ENCODE measurements around the gene PAK4.
"Not testable (repeated sequence)": the region's sequence is repeated elsewhere in the genome, so short reads cannot be mapped to it uniquely, and the experiment has no call there.

PAK4 gene

GRCh38 chr19:39125554-39126311 lies at the start of gene PAK4:
PAK4 (plus strand) TSS chr19:39125786; CDS start chr19:39169554, 43,768 bp downstream.
- DNase-seq (ENCODE audit: low read depth) = peak; percentile 96

- DNase-seq (ENCODE audit: low read depth) = no peak
Measured at GRCh38 chr19:39077323-39077722, 48.3 kb upstream of the PAK4 start.

GRCh38 chr19:39078436-39079200 lies 47.0 kb upstream of the PAK4 start:
- DNase-seq (ENCODE audit: low read depth) = peak; percentile 96

GRCh38 chr19:39080431-39080830 lies 45.2 kb upstream of the PAK4 start:
- DNase-seq (ENCODE audit: low read depth) = no peak

- no peak for DNase-seq (ENCODE audit: low read depth)
Measured at GRCh38 chr19:39082167-39082566, 43.4 kb upstream of the PAK4 start.

- no peak for DNase-seq (ENCODE audit: low read depth)
Measured at GRCh38 chr19:39082745-39083598, 42.6 kb upstream of the PAK4 start.

DNA sequence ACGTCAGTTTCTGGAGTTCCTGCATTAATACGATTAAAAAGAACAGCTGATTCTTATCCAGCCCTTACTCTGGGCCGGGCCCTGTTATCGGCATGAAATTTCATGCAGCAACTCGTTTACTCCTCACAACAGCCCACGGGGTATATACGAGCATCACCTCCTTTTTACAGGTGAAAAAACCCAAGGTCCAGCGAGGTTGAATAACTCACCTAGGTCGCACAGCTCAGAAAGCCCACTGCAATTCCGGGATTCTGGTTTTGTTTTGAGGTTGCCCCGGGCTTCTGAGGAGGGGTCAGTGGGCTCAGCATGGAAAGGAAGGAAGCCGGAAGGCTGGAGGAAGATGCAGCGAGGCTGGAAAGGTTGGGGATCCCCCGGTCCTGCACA lies 42.0 kb upstream of the PAK4 start:
- no peak for DNase-seq (ENCODE audit: low read depth)

DNA sequence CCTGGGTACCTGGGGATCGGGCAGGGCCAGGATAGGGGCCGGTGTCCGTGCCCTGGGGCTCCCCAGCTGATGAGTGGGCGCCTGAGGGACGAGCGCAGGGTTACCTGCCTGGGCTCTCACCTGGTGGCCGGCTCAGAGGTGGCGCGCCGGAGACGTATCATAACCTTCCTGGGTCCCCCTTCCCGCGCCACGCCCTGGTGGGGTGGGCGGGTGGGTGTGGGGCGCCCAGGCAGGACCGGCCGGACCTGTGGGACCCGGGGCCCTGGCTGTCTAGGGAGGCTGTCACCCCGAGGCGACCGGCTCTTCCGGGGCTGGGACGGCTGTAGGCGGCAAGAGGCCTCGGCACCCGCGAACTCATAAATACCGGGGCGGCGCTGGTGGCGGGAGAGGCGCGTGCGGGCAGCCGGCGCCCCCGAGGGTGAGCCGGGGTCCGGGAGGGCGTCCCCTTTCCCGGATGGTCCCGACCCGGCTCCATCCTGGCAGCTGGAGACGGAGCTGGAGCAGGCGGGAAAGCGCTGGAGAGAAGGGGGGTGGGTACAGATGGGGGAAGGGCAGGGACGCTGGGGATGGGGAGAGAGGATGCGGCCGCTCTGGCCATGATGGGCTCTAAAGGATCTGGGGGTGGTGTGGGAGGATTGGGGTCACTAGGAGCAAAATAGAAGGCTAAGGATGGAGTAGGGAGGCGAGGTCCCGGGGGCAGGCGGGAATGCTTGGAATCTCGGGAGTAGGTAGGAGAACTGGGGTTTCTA lies 41.4 kb upstream of the PAK4 start, which contains the start of gene ACP7:
Gene ACP7, plus strand, starts transcription at position 386 of the 749 bp plus-strand sequence. CDS start 902 bp downstream, outside the sequence.
- DNase-seq (ENCODE audit: low read depth) = no peak

DNA sequence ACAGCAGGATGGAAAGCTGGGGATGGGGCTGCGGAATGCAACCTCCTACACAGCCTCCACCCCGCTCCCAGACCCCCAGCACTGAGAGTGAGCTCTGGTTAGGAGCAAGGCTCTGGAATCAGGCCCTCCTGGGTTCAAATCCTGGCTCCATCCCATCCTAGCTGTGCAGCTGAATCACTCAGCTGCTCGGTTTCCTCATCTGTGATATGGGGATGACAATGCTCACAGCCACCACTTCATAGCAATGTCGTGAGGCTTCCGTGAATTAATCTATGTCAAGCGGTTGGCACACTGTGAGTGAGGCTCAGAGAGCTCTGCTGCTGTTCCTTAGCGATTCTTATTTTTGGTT lies 40.9 kb upstream of the PAK4 start:
- DNase-seq (ENCODE audit: low read depth) = no peak

GRCh38 chr19:39085392-39085791 lies 40.2 kb upstream of the PAK4 start:
- no peak for DNase-seq (ENCODE audit: low read depth)

DNA sequence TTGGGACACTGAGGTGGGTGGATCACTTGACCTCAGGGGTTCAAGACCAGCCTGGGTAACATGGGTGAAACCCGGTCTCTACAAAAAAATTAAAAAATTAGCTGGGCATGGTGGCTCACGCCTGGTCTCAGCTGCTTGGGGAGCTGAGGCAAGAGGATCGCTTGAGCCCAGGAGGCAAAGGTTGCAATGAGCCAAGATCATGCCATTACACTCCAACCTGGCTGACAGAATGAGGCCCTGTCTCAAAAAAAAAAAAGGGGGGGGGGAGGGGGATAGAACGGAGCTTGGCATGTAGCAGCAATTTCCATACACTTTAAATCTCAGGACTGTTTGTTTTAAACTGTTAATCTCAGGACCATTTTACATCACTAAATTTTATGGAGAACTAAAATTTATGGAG lies 39.2 kb upstream of the PAK4 start:
- no peak for DNase-seq (ENCODE audit: low read depth)

DNA sequence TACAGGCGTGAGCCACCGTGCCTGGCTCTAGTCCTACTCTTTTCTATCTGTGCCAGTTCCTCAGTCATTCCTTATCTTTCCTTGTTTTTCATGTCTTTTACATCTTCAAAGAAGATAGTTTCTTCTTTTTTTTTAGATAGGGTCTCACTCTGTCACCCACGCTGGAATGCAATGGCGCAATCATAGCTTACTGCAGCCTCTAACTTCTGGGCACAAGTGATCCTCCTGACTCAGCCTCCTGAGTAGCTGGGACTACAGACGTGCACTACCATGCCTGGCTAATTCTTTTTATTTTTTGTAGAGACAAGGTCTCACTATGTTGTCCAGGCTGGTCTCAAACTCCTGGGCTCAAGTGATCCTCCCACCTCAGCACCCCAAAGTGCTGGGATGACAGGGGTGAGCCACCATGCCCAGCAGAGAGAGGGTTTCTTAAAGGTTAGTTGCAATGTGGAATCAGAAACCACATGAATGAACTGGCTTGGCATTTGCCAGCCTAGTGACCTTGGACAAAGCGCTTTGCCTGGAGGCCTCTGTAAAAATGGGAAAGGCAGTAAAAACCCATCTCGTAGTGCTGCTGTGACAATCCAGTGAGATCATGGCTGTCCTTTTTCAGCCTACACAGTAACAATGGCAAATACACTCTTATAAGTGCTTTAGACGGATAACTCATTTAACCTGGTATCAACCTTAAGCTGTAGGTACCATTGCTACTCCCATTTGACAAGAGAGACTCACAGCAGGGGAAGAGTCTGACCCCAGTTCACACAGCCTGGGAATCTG lies 37.5 kb upstream of the PAK4 start:
- DNase-seq (ENCODE audit: low read depth) = no peak

GRCh38 chr19:39090016-39090415 lies 35.6 kb upstream of the PAK4 start:
- DNase-seq (ENCODE audit: low read depth) = not testable (repeated sequence)

- DNase-seq (ENCODE audit: low read depth) = no peak
Measured at GRCh38 chr19:39090881-39091280, 34.7 kb upstream of the PAK4 start.

- not testable (repeated sequence) for DNase-seq (ENCODE audit: low read depth)
Measured at GRCh38 chr19:39095799-39096540, 29.6 kb upstream of the PAK4 start.

DNA sequence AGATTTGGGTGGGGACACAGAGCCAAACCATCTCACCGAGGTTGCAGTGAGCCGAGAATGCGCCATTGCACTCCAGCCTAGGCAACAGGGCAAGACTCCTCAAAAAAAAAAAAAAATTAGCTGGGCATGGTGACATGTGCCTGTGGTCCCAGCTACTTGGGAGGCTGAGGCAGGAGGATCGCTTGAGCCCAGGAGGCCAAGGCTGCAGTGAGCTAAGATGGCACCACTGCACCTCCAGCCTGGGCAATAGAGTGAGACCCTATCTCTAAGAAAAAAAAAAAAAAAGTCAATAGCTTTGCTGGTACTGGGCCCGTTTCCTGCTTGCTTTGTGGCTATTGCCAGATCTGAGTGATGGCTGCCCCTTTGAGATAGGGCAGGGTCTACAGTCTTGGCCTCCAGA lies 28.3 kb upstream of the PAK4 start:
- DNase-seq (ENCODE audit: low read depth) = no peak

GRCh38 chr19:39097721-39098120 lies 27.9 kb upstream of the PAK4 start:
- DNase-seq (ENCODE audit: low read depth) = no peak

- no peak for DNase-seq (ENCODE audit: low read depth)
Measured at GRCh38 chr19:39098365-39099269, 27.0 kb upstream of the PAK4 start.

DNA sequence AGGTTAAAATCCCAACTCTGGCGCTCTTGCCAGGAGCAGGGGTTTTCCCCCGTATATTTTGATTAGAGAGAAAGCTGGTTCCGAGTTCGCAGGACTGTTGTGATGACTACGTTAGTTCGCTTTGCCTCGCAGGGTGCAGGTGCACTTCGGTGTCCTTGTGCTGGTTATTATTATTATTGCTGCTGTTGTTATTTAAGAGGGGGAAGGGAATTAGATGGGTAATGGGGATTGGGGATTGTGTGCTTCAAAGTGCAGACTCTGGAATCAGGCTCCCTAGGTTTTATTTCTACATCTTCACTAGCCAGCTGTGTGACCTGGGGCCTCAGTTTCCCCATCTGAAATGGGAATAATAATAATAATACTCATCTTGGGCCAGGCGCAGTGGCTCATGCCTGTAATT lies 26.2 kb upstream of the PAK4 start:
- no peak for DNase-seq (ENCODE audit: low read depth)
